Keratinocyte (primary cell): ENCODE measurements around the gene IGSF9. TPM values are rescaled to one million over a fixed set of nuclear protein-coding genes. Genes with fewer than 3 reads are reported as not detected.
A peak's percentile ranks its signal among the peaks of the same experiment; 100 is the strongest.

Experiments used
- DNase-seq: peaks from one replicate; pipeline ENCODE4 v3.0.0-alpha.2; 2011; ENCODE audit warnings: low read depth, missing footprints, low spot score
- FAIRE-seq: peaks from 2 replicates; lab custom pipeline; 2011; peaks lifted over from hg19 to GRCh38; lab: Jason Lieb, UNC
- H2AFZ ChIP-seq: 2 replicates; pipeline ENCODE4 v1.6.0; 2012; ENCODE audit warnings: low read length, control low read depth, inconsistent platforms; ENCODE audit not compliant: control insufficient read depth
- H3K27ac ChIP-seq: 2 replicates; pipeline ENCODE4 v1.5.1; 2011; ENCODE audit warnings: low read length; ENCODE audit not compliant: control insufficient read depth, insufficient read depth
- H3K27me3 ChIP-seq: 3 replicates; pipeline ENCODE4 v1.6.0; 2011; ENCODE audit warnings: low read length; ENCODE audit not compliant: control insufficient read depth, insufficient read depth; ENCODE audit errors: extremely low read depth
- H3K36me3 ChIP-seq, 2 experiments: 2 replicates in 1 of 2; 3 replicates in 1 of 2; pipeline ENCODE4 v1.5.1; 2011; ENCODE audit warnings: low read length in 2 of 2, mild to moderate bottlenecking in 1 of 2; ENCODE audit not compliant: control insufficient read depth in 2 of 2, insufficient read depth in 2 of 2; ENCODE audit errors: extremely low read depth in 1 of 2
- H3K4me1 ChIP-seq: 3 replicates; pipeline ENCODE4 v1.5.1; 2011; ENCODE audit warnings: low read length; ENCODE audit not compliant: control insufficient read depth, insufficient read depth; ENCODE audit errors: extremely low read depth
- H3K4me2 ChIP-seq: 3 replicates; pipeline ENCODE4 v1.6.0; 2011; ENCODE audit warnings: low read depth, low read length; ENCODE audit not compliant: control insufficient read depth, insufficient read depth; ENCODE audit errors: extremely low read depth
- H3K4me3 ChIP-seq, 3 experiments: fragments of 200-600 bp in 1 of 3; sonication (generic) in 1 of 3; 2 replicates in 2 of 3; 3 replicates in 1 of 3; pipeline ENCODE4 v1.5.1; 2011 to 2016; ENCODE audit warnings: low read length in 3 of 3, mild to moderate bottlenecking in 3 of 3, control low read depth in 2 of 3, inconsistent platforms in 1 of 3, low read depth in 1 of 3, mixed read lengths in 1 of 3, mixed run types in 1 of 3, moderate library complexity in 1 of 3; ENCODE audit not compliant: control insufficient read depth in 2 of 3, insufficient read depth in 2 of 3; ENCODE audit errors: extremely low read depth in 1 of 3
- H3K79me2 ChIP-seq: 2 replicates; pipeline ENCODE4 v1.6.0; 2012; ENCODE audit warnings: low read length; ENCODE audit not compliant: control insufficient read depth, insufficient read depth
- H3K9ac ChIP-seq: 3 replicates; pipeline ENCODE4 v1.6.0; 2011; ENCODE audit warnings: low read length; ENCODE audit not compliant: control insufficient read depth, insufficient read depth; ENCODE audit errors: extremely low read depth
- H3K9me1 ChIP-seq: 3 replicates; pipeline ENCODE4 v1.6.0; 2011; ENCODE audit warnings: low read length; ENCODE audit not compliant: control insufficient read depth, insufficient read depth; ENCODE audit errors: extremely low read depth
- H3K9me3 ChIP-seq: 2 replicates; pipeline ENCODE4 v1.5.1; 2012; ENCODE audit warnings: low read depth, low read length; ENCODE audit not compliant: control insufficient read depth
- H4K20me1 ChIP-seq: 3 replicates; pipeline ENCODE4 v1.6.0; 2011; ENCODE audit warnings: low read length; ENCODE audit not compliant: control insufficient read depth, insufficient read depth; ENCODE audit errors: extremely low read depth
- CTCF ChIP-seq, 3 experiments: IDR thresholded peaks in 1 of 3; conservative IDR thresholded peaks in 1 of 3; optimal IDR thresholded peaks in 1 of 3; 2 replicates in 2 of 3; 3 replicates in 1 of 3; pipeline versions ENCODE3 to v1.5.1; 2011; ENCODE audit warnings: low read length in 3 of 3, mild to moderate bottlenecking in 3 of 3, moderate library complexity in 2 of 3, control low read depth in 1 of 3, inconsistent platforms in 1 of 3; ENCODE audit not compliant: insufficient read depth in 2 of 3; ENCODE audit errors: extremely low read depth in 1 of 3
- EZH2 ChIP-seq: IDR thresholded peaks from one replicate; pipeline ENCODE4 v1.6.1; 2012; ENCODE audit warnings: inconsistent platforms, mild to moderate bottlenecking, low read length, moderate library complexity
- dilution Hi-C: fragments of 300-500 bp; cut with MboI; formaldehyde crosslinking; loops from one replicate; pipeline ENCODE4 v1.7.0; 2020; ENCODE audit warnings: low sequenced_read_pairs; ENCODE audit not compliant: extremely low pct_ligation_motif_present
- polyA plus RNA-seq, 5 experiments: library from polyadenylated mRNA; depleted of rRNA in 3 of 5; stranded (reverse) in 3 of 5; stranded (forward) in 1 of 5; unstranded in 1 of 5; fragments of >200 nt; gene quantifications; 1 replicate in 1 of 5; 2 replicates in 3 of 5; 3 replicates in 1 of 5; pipeline versions ENCODE4 v1.2.1 to v1.2.3, GENCODE V29; 2011 to 2012; ENCODE audit warnings: missing spikeins in 2 of 5, low read depth in 1 of 5, low replicate concordance in 1 of 5

The IGSF9 gene
- polyA plus RNA-seq, 1 donor (not counting 4 experiments of a cell fraction or from before 2014, with no cell fraction given) = 4.2 TPM

- peaks cover 55% of the 10 kb centered on the region for H3K4me1 ChIP-seq
- no peak overlapping the region for H3K4me3 ChIP-seq
- H3K27ac ChIP-seq = no peak overlapping the region
- H4K20me1 ChIP-seq = no peaks in the 10 kb centered on the region
- DNase-seq (no peak), FAIRE-seq (no peak)
- peaks cover 6 to 8% of the 10 kb centered on the region in 2 experiments for H3K36me3 ChIP-seq
- dilution Hi-C loops = no loop called here
- no peak overlapping the region for H3K4me2 ChIP-seq
- H3K9me1 ChIP-seq = no peaks in the 10 kb centered on the region
- no peak overlapping the region for H3K9ac ChIP-seq
- H3K27me3 ChIP-seq = no peaks in the 10 kb centered on the region
- H3K79me2 ChIP-seq = no peaks in the 10 kb centered on the region
- no peaks in the 10 kb centered on the region for H3K9me3 ChIP-seq
- H2AFZ ChIP-seq = no peak overlapping the region
- no peak for TF ChIP-seq CTCF (optimal IDR thresholded peaks at IDR 0.05 in 1 of 3, IDR thresholded peaks at IDR 0.05 in 1 of 3, conservative IDR thresholded peaks at IDR 0.05 in 1 of 3; ENCODE audit: extremely low read depth in 1 of 3, insufficient read depth in 2 of 3, low read length in 3 of 3)
- no peak for TF ChIP-seq EZH2
Measured at GRCh38 chr1:159934136-159935039, 11.0 kb downstream of the IGSF9 start.

GRCh38 chr1:159933347-159933746 is 12.1 kb downstream of the IGSF9 start:
- peak overlapping the region; percentile 65 for H3K4me2 ChIP-seq
- FAIRE-seq (peak; percentile 94), DNase-seq (no peak)
- H3K9me3 ChIP-seq = no peaks in the 10 kb centered on the region
- TF ChIP-seq EZH2 (no peak), CTCF (optimal IDR thresholded peaks at IDR 0.05 in 1 of 3, IDR thresholded peaks at IDR 0.05 in 1 of 3, conservative IDR thresholded peaks at IDR 0.05 in 1 of 3; ENCODE audit: extremely low read depth in 1 of 3, insufficient read depth in 2 of 3, low read length in 3 of 3) (no peak)
- peak overlapping the region; percentile 85 for H3K27ac ChIP-seq
- no peak overlapping the region for H3K4me3 ChIP-seq
- no peaks in the 10 kb centered on the region for H3K79me2 ChIP-seq
- H4K20me1 ChIP-seq = no peaks in the 10 kb centered on the region
- peaks cover 52% of the 10 kb centered on the region for H3K4me1 ChIP-seq
- no peak overlapping the region for H2AFZ ChIP-seq
- H3K27me3 ChIP-seq = no peaks in the 10 kb centered on the region
- peak overlapping the region; percentile 39 for H3K9ac ChIP-seq
- peaks cover 6 to 10% of the 10 kb centered on the region in 2 experiments for H3K36me3 ChIP-seq
- no peaks in the 10 kb centered on the region for H3K9me1 ChIP-seq
- dilution Hi-C loops = no loop called here
